DLD1 (cell line): ENCODE measurements around the gene IGF2R.

Experiments used
- in situ Hi-C: cut with HindIII; loops from 2 replicates; pipeline ENCODE4 v1.10.0; 2017; ENCODE audit warnings: low sequenced_read_pairs

Gene IGF2R

GRCh38 chr6:160070427-160070826 lies 101.5 kb downstream of the IGF2R start:
- in situ Hi-C loops, result no loop called here

DNA sequence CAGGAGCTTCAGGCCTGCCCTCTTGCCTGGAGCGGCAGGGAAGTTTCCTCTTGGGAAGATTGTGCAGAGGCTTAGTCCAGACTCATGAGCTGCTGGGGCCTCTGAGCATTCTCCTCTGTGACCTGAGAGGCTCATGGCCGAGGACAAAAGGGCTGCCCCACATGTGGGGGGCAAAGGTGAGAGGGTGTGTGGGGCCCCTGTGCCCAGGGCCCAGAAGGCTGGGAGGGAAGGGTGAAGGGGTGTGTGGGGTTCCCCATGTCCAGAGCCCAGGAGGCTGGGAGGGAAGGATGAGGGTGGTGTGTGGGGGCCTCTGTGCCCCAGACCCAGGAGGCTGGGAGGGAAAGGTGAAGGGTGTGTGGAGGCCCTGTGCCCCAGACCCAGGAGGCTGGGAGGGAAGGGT lies 101.9 kb downstream of the IGF2R start:
- in situ Hi-C loops, result no loop called here

DNA sequence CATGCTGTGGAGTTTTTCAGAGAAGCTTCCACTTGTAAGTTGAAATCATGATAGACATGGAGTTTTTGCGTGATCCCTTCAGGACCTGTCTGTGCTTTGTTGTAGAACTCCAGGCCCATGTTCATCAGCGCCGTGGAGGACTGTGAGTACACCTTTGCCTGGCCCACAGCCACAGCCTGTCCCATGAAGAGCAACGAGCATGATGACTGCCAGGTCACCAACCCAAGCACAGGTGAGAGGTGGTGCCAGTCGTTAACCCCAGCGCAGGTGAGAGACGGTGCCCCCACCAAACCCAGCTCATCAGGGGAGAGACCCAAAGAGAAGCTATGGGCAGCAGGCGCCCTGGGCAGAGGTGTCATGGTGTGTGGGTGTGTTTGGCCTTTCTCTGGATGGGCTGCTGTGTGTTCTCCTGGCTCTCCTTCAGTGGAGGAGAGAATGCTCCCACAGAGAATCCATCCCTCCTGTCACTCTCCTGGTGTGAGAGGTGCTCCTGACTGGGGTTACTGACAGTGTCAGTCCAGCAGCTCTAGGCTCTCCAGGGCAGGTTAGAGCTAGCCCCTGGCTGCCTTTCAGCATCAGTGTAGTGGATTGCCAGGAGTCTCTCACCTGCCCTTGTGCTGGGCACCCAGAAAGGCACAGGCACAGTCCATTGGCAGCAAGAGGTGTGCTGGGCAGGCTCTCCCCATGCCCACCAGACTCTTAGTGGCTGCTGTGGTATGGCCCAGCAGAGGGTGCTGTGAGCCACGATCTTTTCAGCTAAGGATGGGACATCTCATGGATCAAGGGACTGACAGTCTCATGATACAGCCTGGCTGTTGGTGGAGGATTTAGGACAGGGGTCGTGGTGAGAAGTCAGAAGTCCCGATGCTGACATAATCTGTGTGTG lies 103.2 kb downstream of the IGF2R start:
- in situ Hi-C loops, result no loop called here

DNA sequence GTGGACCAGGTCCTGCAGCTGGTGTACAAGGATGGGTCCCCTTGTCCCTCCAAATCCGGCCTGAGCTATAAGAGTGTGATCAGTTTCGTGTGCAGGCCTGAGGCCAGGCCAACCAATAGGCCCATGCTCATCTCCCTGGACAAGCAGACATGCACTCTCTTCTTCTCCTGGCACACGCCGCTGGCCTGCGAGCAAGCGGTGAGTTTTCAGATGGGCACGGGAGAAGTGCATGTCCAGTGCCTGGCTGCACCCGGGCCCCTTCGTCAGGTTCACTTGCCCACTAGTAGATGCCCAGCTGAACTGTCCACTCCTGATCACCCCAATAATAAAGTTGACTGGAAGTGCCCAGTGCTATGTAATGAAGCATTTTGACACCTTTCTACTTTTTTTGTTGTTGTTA lies 104.4 kb downstream of the IGF2R start:
- in situ Hi-C loops, result no loop called here

DNA sequence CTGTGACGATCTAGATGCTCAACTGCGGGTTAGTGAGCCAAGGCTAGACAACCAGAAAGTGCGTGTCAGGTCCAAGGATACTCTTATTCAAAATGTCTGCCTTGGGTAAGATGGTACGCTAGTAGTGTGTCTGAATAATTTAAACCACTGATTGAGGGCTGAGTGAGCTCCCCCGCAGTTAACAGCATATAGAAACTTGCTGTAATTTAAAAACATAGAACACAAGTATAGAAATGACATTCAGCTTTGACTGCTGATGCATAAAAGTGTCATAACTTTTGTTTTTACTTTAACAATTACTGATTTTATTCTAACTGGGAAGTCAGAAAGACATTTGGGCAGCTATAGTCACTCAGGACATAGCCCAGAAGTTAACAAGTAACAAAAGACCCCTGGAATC lies 107.1 kb downstream of the IGF2R start:
- in situ Hi-C loops, result no loop called here

DNA sequence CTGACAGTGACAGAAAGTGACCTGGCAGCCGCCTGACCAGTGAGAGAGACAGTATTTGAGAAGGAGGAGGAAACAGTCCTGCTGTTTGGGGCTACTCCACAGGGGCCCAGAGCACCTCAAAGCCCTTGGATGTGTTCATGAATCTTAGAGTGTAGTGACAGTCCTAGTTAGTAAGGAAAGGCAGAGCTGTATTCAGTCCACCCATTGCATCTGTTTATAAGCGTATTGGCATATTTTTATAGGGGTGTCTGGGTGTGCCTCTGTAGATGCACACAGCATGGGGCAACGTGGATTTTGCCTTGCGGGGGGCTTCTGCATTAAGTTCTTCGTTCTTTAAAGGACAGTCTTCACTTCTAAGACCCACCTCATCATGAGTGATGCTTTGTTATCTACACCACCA lies 108.1 kb downstream of the IGF2R start:
- in situ Hi-C loops, result no loop called here

DNA sequence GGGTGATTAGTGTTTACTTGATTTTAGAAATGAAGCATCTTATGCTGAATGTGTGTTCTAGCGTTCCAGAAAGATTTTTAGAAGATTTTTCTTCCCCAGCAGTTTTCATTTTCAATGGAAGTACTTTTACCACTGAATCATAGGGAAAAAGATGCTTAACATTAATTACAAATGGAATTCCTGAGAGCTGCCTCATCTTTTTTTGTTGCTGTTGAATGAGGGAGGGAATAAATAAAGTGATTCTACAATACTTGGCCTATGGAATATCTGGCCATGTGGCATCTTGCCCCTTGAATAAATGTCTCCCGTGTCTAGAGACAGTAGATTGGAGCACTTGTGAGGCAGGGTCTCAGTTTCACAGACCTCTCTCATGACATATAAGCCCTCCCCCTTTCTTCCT lies 108.6 kb downstream of the IGF2R start:
- in situ Hi-C loops, result no loop called here

- in situ Hi-C loops, result no loop called here
Observed at GRCh38 chr6:160078883-160079685, 110.2 kb downstream of the IGF2R start.

GRCh38 chr6:160079686-160080043 lies 110.8 kb downstream of the IGF2R start:
- in situ Hi-C loops, result no loop called here

GRCh38 chr6:160080097-160080496 lies 111.2 kb downstream of the IGF2R start:
- in situ Hi-C loops, result no loop called here

DNA sequence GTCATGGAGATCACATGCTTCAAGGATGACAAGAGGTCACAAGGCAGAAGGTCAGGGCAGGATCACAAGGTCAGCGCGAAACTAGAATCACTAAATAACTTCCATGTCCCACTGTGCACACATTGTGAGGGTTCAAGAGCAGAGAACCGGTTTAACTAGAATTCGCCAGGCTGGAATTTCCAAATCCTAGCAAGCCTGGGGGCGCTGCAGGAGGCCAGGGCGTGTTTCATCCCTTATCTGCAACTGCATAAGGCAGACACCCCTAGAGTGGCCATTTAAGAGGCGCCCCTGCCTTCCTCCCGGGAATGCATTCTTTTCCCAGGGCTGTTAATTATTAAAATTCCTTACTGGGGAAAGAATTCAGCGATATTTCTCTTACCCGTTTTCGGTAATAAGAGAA lies 112.5 kb downstream of the IGF2R start:
- in situ Hi-C loops, result no loop called here

GRCh38 chr6:160082627-160083026 lies 113.7 kb downstream of the IGF2R start:
- in situ Hi-C loops, result no loop called here

- in situ Hi-C loops, result no loop called here
Observed at GRCh38 chr6:160084198-160084776, 115.4 kb downstream of the IGF2R start.

- in situ Hi-C loops, result no loop called here
Observed at GRCh38 chr6:160085226-160085625, 116.3 kb downstream of the IGF2R start.

DNA sequence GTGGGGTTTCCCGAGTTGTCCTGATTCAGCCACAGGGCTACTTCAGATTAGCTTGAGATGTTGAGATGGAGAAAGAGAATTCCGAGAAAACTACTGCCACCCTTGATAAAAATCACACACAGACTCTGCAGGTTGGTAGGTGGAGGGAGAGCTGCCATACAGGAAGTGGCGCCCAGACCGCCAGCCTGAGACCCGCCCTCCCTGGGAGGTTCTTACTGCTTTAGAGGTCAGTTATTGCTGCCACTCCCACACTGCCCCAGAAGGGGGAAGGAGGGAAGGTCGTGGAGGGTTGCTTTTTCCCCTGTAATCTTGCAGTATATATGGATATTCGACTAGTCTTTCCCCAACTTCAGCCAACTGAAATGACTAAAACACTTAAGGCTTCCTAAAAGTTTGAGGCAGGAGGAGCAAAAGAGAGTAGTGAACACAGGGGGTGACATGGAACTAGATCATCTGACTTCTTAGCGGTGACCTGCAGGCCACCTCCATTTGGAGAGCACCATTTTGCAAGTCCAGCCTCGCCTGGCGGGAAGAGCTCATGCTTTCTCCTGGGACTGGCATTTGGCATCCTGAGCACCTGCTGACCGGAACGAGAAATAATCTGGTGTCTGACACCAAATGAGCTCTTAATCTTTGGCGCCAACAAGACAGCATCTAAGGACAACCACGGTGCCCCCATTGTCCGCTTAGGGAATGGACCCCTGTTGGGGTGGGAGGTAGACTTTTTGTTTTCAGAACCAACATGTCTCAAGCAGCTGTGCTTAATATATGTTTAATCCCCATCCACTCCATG lies 117.0 kb downstream of the IGF2R start:
- in situ Hi-C loops, result no loop called here

- in situ Hi-C loops, result no loop called here
Observed at GRCh38 chr6:160086754-160087153, 117.9 kb downstream of the IGF2R start.

GRCh38 chr6:160088069-160088783 lies 119.3 kb downstream of the IGF2R start:
- in situ Hi-C loops, result no loop called here

DNA sequence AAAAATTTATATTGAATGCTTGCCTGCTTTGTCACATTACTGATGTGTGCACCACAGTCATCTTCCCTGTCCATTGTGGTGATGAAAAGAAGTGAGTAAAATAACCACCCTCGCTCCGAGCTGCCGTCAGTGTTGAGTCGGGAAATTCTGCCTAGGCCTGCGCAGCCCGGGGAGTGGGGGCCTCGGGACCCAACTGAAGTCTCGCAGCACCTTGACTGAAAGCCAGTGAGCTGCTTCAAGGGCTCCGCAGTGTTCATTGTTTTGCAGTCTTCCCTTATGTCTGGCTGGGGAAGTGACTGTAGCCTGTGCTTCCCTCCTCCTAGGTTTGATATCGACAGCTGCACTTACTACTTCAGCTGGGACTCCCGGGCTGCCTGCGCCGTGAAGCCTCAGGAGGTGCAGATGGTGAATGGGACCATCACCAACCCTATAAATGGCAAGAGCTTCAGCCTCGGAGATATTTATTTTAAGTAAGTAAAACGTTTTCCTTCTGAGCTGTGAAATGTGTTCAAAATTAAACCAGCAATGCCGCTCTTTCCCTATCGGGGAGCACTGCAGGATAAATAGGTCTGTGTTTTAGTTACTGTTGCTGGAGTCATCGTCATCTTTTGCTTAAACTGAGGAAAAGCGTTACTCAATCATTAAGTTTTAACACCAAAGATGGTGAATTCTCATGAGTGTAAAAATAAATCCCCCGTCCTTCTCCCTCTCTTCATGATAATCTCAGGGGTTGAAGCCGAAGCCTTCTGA lies 120.1 kb downstream of the IGF2R start:
- in situ Hi-C loops, result no loop called here

GRCh38 chr6:160089534-160089897 lies 120.6 kb downstream of the IGF2R start:
- in situ Hi-C loops, result no loop called here
